GM18858 (cell line): ENCODE results near the gene MIA.
"Not testable (repeated sequence)": the region's sequence is repeated elsewhere in the genome, so short reads cannot be mapped to it uniquely, and the experiment has no call there.

ENCODE experiments used
- ATAC-seq: cut with Tn5 transposase; IDR thresholded peaks from one replicate; pipeline ENCODE4 v1.9.1; 2021; ENCODE audit not compliant: unreplicated experiment

MIA gene

GRCh38 chr19:40777937-40778705 is 2.8 kb downstream of the MIA start, which contains the start of gene RAB4B:
TSS of gene RAB4B (plus strand) at chr19:40778247. CDS start at chr19:40778376, 129 bp downstream.
- peak; percentile 39 for ATAC-seq

GRCh38 chr19:40778706-40779284 is 3.5 kb downstream of the MIA start:
- ATAC-seq, result no peak

GRCh38 chr19:40780582-40780981 is 5.3 kb downstream of the MIA start:
- no peak for ATAC-seq

- no peak for ATAC-seq
Observed at GRCh38 chr19:40781140-40781539, 5.8 kb downstream of the MIA start.

- no peak for ATAC-seq
Observed at GRCh38 chr19:40783711-40784110, 8.4 kb downstream of the MIA start.

- not testable (repeated sequence) for ATAC-seq
Observed at GRCh38 chr19:40784146-40784545, 8.8 kb downstream of the MIA start.

GRCh38 chr19:40785526-40785925 is 10.2 kb downstream of the MIA start:
- no peak for ATAC-seq

GRCh38 chr19:40786060-40787037 is 11.0 kb downstream of the MIA start:
- no peak for ATAC-seq

- no peak for ATAC-seq
Observed at GRCh38 chr19:40791349-40791748, 16.0 kb downstream of the MIA start.

GRCh38 chr19:40791996-40792395 is 16.7 kb downstream of the MIA start:
- ATAC-seq, result no peak

- ATAC-seq, result no peak
Observed at GRCh38 chr19:40797166-40797962, 22.0 kb downstream of the MIA start.

GRCh38 chr19:40797963-40798682 is 22.8 kb downstream of the MIA start:
- ATAC-seq, result peak; percentile 11

GRCh38 chr19:40798683-40799557 is 23.6 kb downstream of the MIA start, which contains the start of gene EGLN2:
TSS of gene EGLN2 (plus strand) at chr19:40799191. CDS start at chr19:40800573, 1,382 bp downstream.
- peak; percentile 51 for ATAC-seq

- no peak for ATAC-seq
Observed at GRCh38 chr19:40799558-40800338, 24.4 kb downstream of the MIA start.

- ATAC-seq, result no peak
Observed at GRCh38 chr19:40800339-40800996, 25.1 kb downstream of the MIA start.

GRCh38 chr19:40800997-40801377 is 25.7 kb downstream of the MIA start:
- no peak for ATAC-seq

- ATAC-seq, result no peak
Observed at GRCh38 chr19:40801426-40802299, 26.3 kb downstream of the MIA start.
